ENCODE results near the gene FYCO1. TPM values are rescaled to one million over a fixed set of nuclear protein-coding genes. Genes with fewer than 3 reads are reported as not detected.
A peak's percentile ranks its signal among the peaks of the same experiment; 100 is the strongest.

The FYCO1 gene
- total and polyA plus RNA-seq, 10 donors = 5.2 to 40.1 (median 30.5) TPM

DNA sequence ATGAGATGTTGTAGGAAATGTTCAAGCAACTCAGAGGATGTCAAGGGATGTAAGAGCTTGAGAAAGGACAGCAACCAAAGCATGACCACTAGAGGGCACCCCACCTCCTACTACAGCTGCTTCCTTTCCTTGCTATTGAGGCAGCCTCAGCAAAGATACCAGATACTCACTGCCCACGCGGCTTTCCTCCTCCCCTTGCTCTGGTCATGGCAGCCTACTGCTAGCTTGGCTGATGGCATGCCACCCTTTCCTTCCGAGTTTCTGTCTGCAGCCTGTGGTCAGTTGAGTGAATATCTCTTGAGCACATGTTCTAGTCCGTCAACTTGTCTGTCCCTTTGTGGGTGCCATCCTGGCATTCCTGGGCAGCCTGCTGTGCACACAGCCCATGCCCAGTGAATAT lies 56.8 kb downstream of the FYCO1 start:
- TF ChIP-seq, protein P1, sequence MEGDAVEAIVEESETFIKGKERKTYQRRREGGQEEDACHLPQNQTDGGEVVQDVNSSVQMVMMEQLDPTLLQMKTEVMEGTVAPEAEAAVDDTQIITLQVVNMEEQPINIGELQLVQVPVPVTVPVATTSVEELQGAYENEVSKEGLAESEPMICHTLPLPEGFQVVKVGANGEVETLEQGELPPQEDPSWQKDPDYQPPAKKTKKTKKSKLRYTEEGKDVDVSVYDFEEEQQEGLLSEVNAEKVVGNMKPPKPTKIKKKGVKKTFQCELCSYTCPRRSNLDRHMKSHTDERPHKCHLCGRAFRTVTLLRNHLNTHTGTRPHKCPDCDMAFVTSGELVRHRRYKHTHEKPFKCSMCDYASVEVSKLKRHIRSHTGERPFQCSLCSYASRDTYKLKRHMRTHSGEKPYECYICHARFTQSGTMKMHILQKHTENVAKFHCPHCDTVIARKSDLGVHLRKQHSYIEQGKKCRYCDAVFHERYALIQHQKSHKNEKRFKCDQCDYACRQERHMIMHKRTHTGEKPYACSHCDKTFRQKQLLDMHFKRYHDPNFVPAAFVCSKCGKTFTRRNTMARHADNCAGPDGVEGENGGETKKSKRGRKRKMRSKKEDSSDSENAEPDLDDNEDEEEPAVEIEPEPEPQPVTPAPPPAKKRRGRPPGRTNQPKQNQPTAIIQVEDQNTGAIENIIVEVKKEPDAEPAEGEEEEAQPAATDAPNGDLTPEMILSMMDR (IDR thresholded peaks at IDR 0.05 in 8 of 11, conservative IDR thresholded peaks at IDR 0.05 in 3 of 11) = peak; percentile 81 to 95 (median 90)
- no peak for TF ChIP-seq POLR2A (IDR thresholded peaks at IDR 0.05)
- TF ChIP-seq POLR2AphosphoS5 (IDR thresholded peaks at IDR 0.05) = peak in 1 of 3 donors; percentile 50
- intact Hi-C loops (cut with DNase I; ENCODE audit: low total_unique reads) = loop anchor here (2.0 to 5.0 kb wide), 2 partner anchors 140 to 433 kb away; partner anchors contain the start of gene CCR5
- no peaks in the 10 kb centered on the region for H3K9me3 ChIP-seq
- H3K27ac ChIP-seq = peak overlapping the region in 4 of 8 donors; percentile 25 to 65 (median 47)
- 22 to 29% (median 24%) methylated on average over 4 of the region's 4 CpGs for WGBS, 5 donors
- H3K27me3 ChIP-seq (replicated peaks in 1 of 7) = no peaks in the 10 kb centered on the region
- peaks cover 0 to 35% (median 15%) of the 10 kb centered on the region in 6 donors for H3K4me1 ChIP-seq
- H3K4me3 ChIP-seq = no peak overlapping the region
- peak; percentile 90 for DNase-seq
- H3K36me3 ChIP-seq = peaks cover 0 to 68% (median 30%) of the 10 kb centered on the region in 6 donors

DNA sequence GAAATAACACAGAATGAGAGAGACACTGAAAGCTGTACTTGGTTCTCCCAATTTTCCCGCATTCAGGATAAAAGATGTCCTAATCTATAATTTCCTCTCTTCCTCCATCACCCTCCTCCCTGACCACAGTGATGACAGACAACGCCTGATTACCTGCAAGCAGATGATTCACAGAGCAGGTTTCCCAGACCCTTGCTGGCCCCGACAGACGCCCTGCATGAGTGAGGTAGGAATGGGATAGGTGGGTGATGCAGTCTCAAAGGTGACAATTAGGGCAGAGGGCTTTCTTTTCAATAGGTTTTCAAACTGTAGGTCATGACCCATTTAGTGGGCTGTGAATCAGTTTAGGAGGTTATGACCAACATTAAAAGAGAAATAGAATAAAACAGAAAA lies 57.6 kb downstream of the FYCO1 start:
- intact Hi-C loops (cut with DNase I; ENCODE audit: low total_unique reads) = loop anchor here (2.0 to 5.0 kb wide), 2 partner anchors 141 to 434 kb away; partner anchors contain the start of gene CCR5
- no peaks in the 10 kb centered on the region for H3K27me3 ChIP-seq (replicated peaks in 1 of 7)
- DNase-seq = no peak
- H3K36me3 ChIP-seq = peaks cover 0 to 75% (median 34%) of the 10 kb centered on the region in 6 donors
- no peak for TF ChIP-seq POLR2AphosphoS5 (IDR thresholded peaks at IDR 0.05)
- no peak for TF ChIP-seq POLR2A (IDR thresholded peaks at IDR 0.05)
- TF ChIP-seq, protein P1 (IDR thresholded peaks at IDR 0.05 in 8 of 11, conservative IDR thresholded peaks at IDR 0.05 in 3 of 11) = no peak
- no peak overlapping the region for H3K27ac ChIP-seq
- peaks cover 0 to 35% (median 15%) of the 10 kb centered on the region in 6 donors for H3K4me1 ChIP-seq
- H3K9me3 ChIP-seq = no peaks in the 10 kb centered on the region
- 92 to 96% (median 95%) methylated on average over 4 of the region's 4 CpGs for WGBS, 5 donors
- H3K4me3 ChIP-seq = no peak overlapping the region

- WGBS, 5 donors = 84 to 93% (median 87%) methylated on average over 8 of the region's 8 CpGs
- DNase-seq = no peak
- no peak overlapping the region for H3K4me3 ChIP-seq
- peaks cover 0 to 79% (median 39%) of the 10 kb centered on the region in 6 donors for H3K36me3 ChIP-seq
- H3K27me3 ChIP-seq (replicated peaks in 1 of 7) = no peaks in the 10 kb centered on the region
- intact Hi-C loops (cut with DNase I; ENCODE audit: low total_unique reads) = loop anchor here (2.0 to 5.0 kb wide), 2 partner anchors 141 to 435 kb away; partner anchors contain the start of gene CCR5
- H3K9me3 ChIP-seq = no peaks in the 10 kb centered on the region
- peaks cover 0 to 32% (median 14%) of the 10 kb centered on the region in 6 donors for H3K4me1 ChIP-seq
- H3K27ac ChIP-seq = no peak overlapping the region
- TF ChIP-seq POLR2AphosphoS5 (IDR thresholded peaks at IDR 0.05) = no peak
- TF ChIP-seq, protein P1 (IDR thresholded peaks at IDR 0.05 in 8 of 11, conservative IDR thresholded peaks at IDR 0.05 in 3 of 11) = peak in 1 of 11 experiments; percentile 26
- TF ChIP-seq POLR2A (IDR thresholded peaks at IDR 0.05) = no peak
These were observed 58.2 kb downstream of the FYCO1 start for GRCh38 chr3:45937206-45938042.

GRCh38 chr3:45936261-45936660 lies 59.4 kb downstream of the FYCO1 start:
- H3K4me1 ChIP-seq = peaks cover 0 to 30% (median 11%) of the 10 kb centered on the region in 6 donors
- no peak for DNase-seq
- H3K9me3 ChIP-seq = no peaks in the 10 kb centered on the region
- H3K27ac ChIP-seq = no peak overlapping the region
- H3K36me3 ChIP-seq = peaks cover 0 to 84% (median 49%) of the 10 kb centered on the region in 6 donors
- WGBS, 5 donors = 86 to 96% (median 91%) methylated on average over 9 of the region's 9 CpGs
- H3K4me3 ChIP-seq = no peak overlapping the region
- intact Hi-C loops (cut with DNase I; ENCODE audit: low total_unique reads) = loop anchor here (5.0 kb wide), 1 partner anchor 436 kb away; the partner anchor contains the start of gene CCR5
- H3K27me3 ChIP-seq (replicated peaks in 1 of 7) = no peaks in the 10 kb centered on the region
- TF ChIP-seq, protein P1 (IDR thresholded peaks at IDR 0.05 in 8 of 11, conservative IDR thresholded peaks at IDR 0.05 in 3 of 11) = no peak
- no peak for TF ChIP-seq POLR2A (IDR thresholded peaks at IDR 0.05)
- no peak for TF ChIP-seq POLR2AphosphoS5 (IDR thresholded peaks at IDR 0.05)
